Neutrophil (primary cell): ENCODE results near the gene MYRFL.

Source experiments
- H3K27ac ChIP-seq: fragments of 200-600 bp; sonication (generic); 2 replicates; pipeline ENCODE4 v1.5.1; 2016; ENCODE audit warnings: mild to moderate bottlenecking, moderate library complexity
- H3K27me3 ChIP-seq: fragments of 200-600 bp; sonication (generic); 2 replicates; pipeline ENCODE4 v1.6.0; 2016; ENCODE audit warnings: mild to moderate bottlenecking
- H3K36me3 ChIP-seq: fragments of 200-600 bp; sonication (generic); 2 replicates; pipeline ENCODE4 v1.5.1; 2017
- H3K4me1 ChIP-seq, 2 experiments: fragments of 200-600 bp in 1 of 2; sonication (generic) in 1 of 2; 1 replicate in 1 of 2; 2 replicates in 1 of 2; pipeline versions ENCODE4 v1.5.1 to v1.6.1; 2013 to 2016; ENCODE audit warnings: low read depth in 1 of 2, low read length in 1 of 2, mild to moderate bottlenecking in 1 of 2, moderate library complexity in 1 of 2; ENCODE audit not compliant: control insufficient read depth in 1 of 2, insufficient read depth in 1 of 2
- H3K4me3 ChIP-seq, 2 experiments: fragments of 200-600 bp in 1 of 2; sonication (generic) in 1 of 2; 1 replicate in 1 of 2; 2 replicates in 1 of 2; pipeline ENCODE4 v1.5.1; 2013 to 2016; ENCODE audit warnings: low read depth in 1 of 2, low read length in 1 of 2, mild to moderate bottlenecking in 1 of 2, moderate library complexity in 1 of 2
- H3K9me3 ChIP-seq: fragments of 200-600 bp; sonication (generic); 2 replicates; pipeline ENCODE4 v1.5.1; 2016
- CTCF ChIP-seq: fragments of 200-600 bp; sonication (generic); IDR thresholded peaks from 2 replicates; pipeline ENCODE4 v1.5.1; 2016; ENCODE audit warnings: antibody characterized with exemption

Gene MYRFL

GRCh38 chr12:69972136-69972535, 147.1 kb downstream of the MYRFL start:
- H3K36me3 ChIP-seq, result no peaks in the 10 kb centered on the region
- TF ChIP-seq CTCF, result no peak
- no peaks in the 10 kb centered on the region for H3K27me3 ChIP-seq
- no peak overlapping the region for H3K27ac ChIP-seq
- H3K4me3 ChIP-seq, result no peak overlapping the region
- no peaks in the 10 kb centered on the region for H3K4me1 ChIP-seq
- H3K9me3 ChIP-seq, result no peaks in the 10 kb centered on the region

- TF ChIP-seq CTCF, result no peak
- Histone ChIP-seq H3K9me3 (no peaks in the 10 kb centered on the region), H3K4me3 (no peak overlapping the region), H3K4me1 (peaks cover 11 to 18% of the 10 kb centered on the region in 2 experiments), H3K27me3 (no peaks in the 10 kb centered on the region), H3K27ac (no peak overlapping the region), H3K36me3 (no peaks in the 10 kb centered on the region)
Observed at GRCh38 chr12:69978020-69978419, 153.0 kb downstream of the MYRFL start.

- Histone ChIP-seq H3K27ac (no peak overlapping the region), H3K4me3 (no peak overlapping the region), H3K4me1 (peaks cover 15 to 20% of the 10 kb centered on the region in 2 experiments), H3K36me3 (no peaks in the 10 kb centered on the region), H3K27me3 (no peaks in the 10 kb centered on the region), H3K9me3 (no peaks in the 10 kb centered on the region)
- TF ChIP-seq CTCF, result no peak
Observed at GRCh38 chr12:69981881-69982475, 157.0 kb downstream of the MYRFL start.

GRCh38 chr12:69984241-69984640, 159.2 kb downstream of the MYRFL start:
- H3K36me3 ChIP-seq, result no peaks in the 10 kb centered on the region
- TF ChIP-seq CTCF, result no peak

GRCh38 chr12:69985656-69986055, 160.6 kb downstream of the MYRFL start:
- no peaks in the 10 kb centered on the region for H3K36me3 ChIP-seq
- H3K4me3 ChIP-seq, result no peak overlapping the region
- H3K9me3 ChIP-seq, result no peaks in the 10 kb centered on the region
- H3K27me3 ChIP-seq, result no peaks in the 10 kb centered on the region
- no peak overlapping the region for H3K27ac ChIP-seq
- no peak for TF ChIP-seq CTCF
- H3K4me1 ChIP-seq, result peaks cover 44 to 52% of the 10 kb centered on the region in 2 experiments

More at GRCh38 chr12:69984241-69984640, 159.2 kb downstream of the MYRFL start:
- no peaks in the 10 kb centered on the region for H3K27me3 ChIP-seq
- H3K27ac ChIP-seq, result no peak overlapping the region
- H3K9me3 ChIP-seq, result no peaks in the 10 kb centered on the region
- H3K4me1 ChIP-seq, result peaks cover 37 to 42% of the 10 kb centered on the region in 2 experiments
- no peak overlapping the region for H3K4me3 ChIP-seq

- no peak overlapping the region for H3K4me3 ChIP-seq
- peaks cover 44 to 55% of the 10 kb centered on the region in 2 experiments for H3K4me1 ChIP-seq
- H3K9me3 ChIP-seq, result no peaks in the 10 kb centered on the region
- TF ChIP-seq CTCF, result no peak
- H3K27me3 ChIP-seq, result no peaks in the 10 kb centered on the region
- H3K36me3 ChIP-seq, result no peaks in the 10 kb centered on the region
- H3K27ac ChIP-seq, result no peak overlapping the region
Observed at GRCh38 chr12:69986114-69986513, 161.1 kb downstream of the MYRFL start.
